Vagina (tissue), 2 donors: ENCODE results near the gene RNASE7.

Experiments used
- POLR2A ChIP-seq, 2 donors: fragments of 450-650 bp; IDR thresholded peaks; one replicate each; pipeline ENCODE4 v1.6.1; 2017; ENCODE audit warnings: antibody characterized with exemption in 2 of 2, mild to moderate bottlenecking in 2 of 2, moderate library complexity in 2 of 2
- POLR2AphosphoS5 ChIP-seq, 2 donors: sonication (generic); formaldehyde crosslinking; IDR thresholded peaks; one replicate each; pipeline ENCODE4 v1.9.0; 2017; ENCODE audit warnings: antibody characterized with exemption in 2 of 2, mild to moderate bottlenecking in 2 of 2, low read depth in 1 of 2; ENCODE audit not compliant: insufficient read depth in 1 of 2
- TF ChIP-seq, protein P1 (sequence below), 3 experiments: fragments of 450-650 bp in 2 of 3; fragments of 200-600 bp in 1 of 3; sonication (generic) in 1 of 3; IDR thresholded peaks; one replicate each; pipeline ENCODE4 v1.5.1; 2017 to 2019; ENCODE audit warnings: antibody characterized with exemption in 3 of 3, mild to moderate bottlenecking in 2 of 3, moderate library complexity in 2 of 3

DNA sequence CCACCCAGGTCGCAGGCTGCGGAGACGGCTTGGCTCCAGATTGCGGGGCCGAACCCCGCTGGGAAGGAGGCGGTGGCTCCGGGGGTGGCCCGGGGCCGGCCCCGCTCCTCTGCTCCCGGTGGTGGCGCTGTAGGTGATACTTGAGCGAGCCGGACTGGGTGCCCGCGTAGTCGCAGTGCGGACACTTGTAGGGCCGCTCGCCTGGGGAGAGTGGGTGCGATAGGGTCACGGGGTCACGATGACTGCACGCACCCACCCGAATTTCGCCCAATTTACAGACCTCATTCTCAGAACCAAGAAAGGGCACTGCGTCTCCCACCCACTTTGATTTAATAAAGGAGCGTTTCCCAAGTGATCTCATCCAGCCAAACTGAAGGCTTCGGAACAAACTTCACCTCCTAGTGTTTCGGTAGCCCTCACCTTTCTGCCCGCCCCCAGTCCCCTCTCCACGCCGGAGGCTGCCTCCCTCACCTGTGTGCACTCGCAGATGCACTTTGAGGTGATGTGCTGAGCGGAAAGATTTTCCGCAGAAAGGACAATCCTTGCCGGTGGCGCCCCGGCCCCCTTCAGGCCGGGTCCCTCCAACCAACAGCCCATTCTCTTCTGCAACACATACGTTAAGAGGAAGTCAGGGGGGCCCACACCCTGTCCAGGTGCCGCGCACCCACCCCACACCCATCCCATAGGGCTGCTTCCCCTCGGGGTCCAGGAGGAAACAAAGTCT is 48.9 kb downstream of the RNASE7 start:
- TF ChIP-seq POLR2A (IDR thresholded peaks at IDR 0.05): no peak
- TF ChIP-seq POLR2AphosphoS5 (IDR thresholded peaks at IDR 0.05; ENCODE audit: insufficient read depth in 1 of 2, low read depth in 1 of 2): no peak
- TF ChIP-seq, protein P1, sequence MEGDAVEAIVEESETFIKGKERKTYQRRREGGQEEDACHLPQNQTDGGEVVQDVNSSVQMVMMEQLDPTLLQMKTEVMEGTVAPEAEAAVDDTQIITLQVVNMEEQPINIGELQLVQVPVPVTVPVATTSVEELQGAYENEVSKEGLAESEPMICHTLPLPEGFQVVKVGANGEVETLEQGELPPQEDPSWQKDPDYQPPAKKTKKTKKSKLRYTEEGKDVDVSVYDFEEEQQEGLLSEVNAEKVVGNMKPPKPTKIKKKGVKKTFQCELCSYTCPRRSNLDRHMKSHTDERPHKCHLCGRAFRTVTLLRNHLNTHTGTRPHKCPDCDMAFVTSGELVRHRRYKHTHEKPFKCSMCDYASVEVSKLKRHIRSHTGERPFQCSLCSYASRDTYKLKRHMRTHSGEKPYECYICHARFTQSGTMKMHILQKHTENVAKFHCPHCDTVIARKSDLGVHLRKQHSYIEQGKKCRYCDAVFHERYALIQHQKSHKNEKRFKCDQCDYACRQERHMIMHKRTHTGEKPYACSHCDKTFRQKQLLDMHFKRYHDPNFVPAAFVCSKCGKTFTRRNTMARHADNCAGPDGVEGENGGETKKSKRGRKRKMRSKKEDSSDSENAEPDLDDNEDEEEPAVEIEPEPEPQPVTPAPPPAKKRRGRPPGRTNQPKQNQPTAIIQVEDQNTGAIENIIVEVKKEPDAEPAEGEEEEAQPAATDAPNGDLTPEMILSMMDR (IDR thresholded peaks at IDR 0.05): no peak
